CD8-positive, alpha-beta memory T cell (primary cell): ENCODE measurements around the gene SSH2. TPM values are rescaled to one million over a fixed set of nuclear protein-coding genes. Genes with fewer than 3 reads are reported as not detected.
"Not testable (repeated sequence)": the region's sequence is repeated elsewhere in the genome, so short reads cannot be mapped to it uniquely, and the experiment has no call there.

Experiments
- CTCF ChIA-PET: fragments of 350-600 bp; sonication (Branson Sonifier 250); formaldehyde crosslinking; loops from one replicate; lab custom pipeline; 2021; ENCODE audit warnings: antibody characterized with exemption; lab: Charles Lee
- POLR2A ChIA-PET: fragments of 350-600 bp; sonication (Branson Sonifier 250); formaldehyde crosslinking; loops from one replicate; lab custom pipeline; 2021; ENCODE audit warnings: antibody characterized with exemption; lab: Charles Lee
- DNase-seq, 5 donors: peaks; one replicate each; pipeline versions ENCODE4 v3.0.0 to v3.0.0-alpha.2; 2020 to 2022; ENCODE audit warnings: mixed read lengths in 1 of 5
- H3K27ac ChIP-seq: one replicate; pipeline ENCODE4 v1.7.0; 2013; ENCODE audit warnings: low read depth, mild to moderate bottlenecking, low read length, moderate library complexity
- H3K27me3 ChIP-seq: 2 replicates; pipeline ENCODE4 v1.7.0; 2013; ENCODE audit warnings: low read length, mild to moderate bottlenecking; ENCODE audit not compliant: insufficient read depth, poor library complexity, severe bottlenecking
- H3K36me3 ChIP-seq: 2 replicates; pipeline ENCODE4 v1.7.0; 2013; ENCODE audit warnings: mild to moderate bottlenecking, low read length, moderate library complexity; ENCODE audit not compliant: insufficient read depth
- H3K4me1 ChIP-seq: 2 replicates; pipeline ENCODE4 v1.7.0; 2013; ENCODE audit warnings: mild to moderate bottlenecking, low read length, moderate library complexity; ENCODE audit not compliant: insufficient read depth
- H3K4me3 ChIP-seq: 2 replicates; pipeline ENCODE4 v1.7.0; 2013; ENCODE audit warnings: mild to moderate bottlenecking, low read length
- H3K9me3 ChIP-seq: 2 replicates; pipeline ENCODE4 v1.7.0; 2013; ENCODE audit warnings: mild to moderate bottlenecking, low read length
- H3K27ac Mint-ChIP-seq, 8 donors: one replicate each; pipeline ENCODE4 v1.8.0; 2020 to 2021; ENCODE audit warnings: mixed read lengths in 8 of 8, mild to moderate bottlenecking in 6 of 8, inconsistent platforms in 3 of 8, moderate library complexity in 3 of 8
- H3K27me3 Mint-ChIP-seq, 2 donors: one replicate each; pipeline ENCODE4 v1.8.0; 2020 to 2021; ENCODE audit warnings: mixed read lengths in 2 of 2, mild to moderate bottlenecking in 1 of 2, moderate library complexity in 1 of 2
- H3K36me3 Mint-ChIP-seq, 3 donors: one replicate each; pipeline ENCODE4 v1.8.0; 2020 to 2021; ENCODE audit warnings: mixed read lengths in 3 of 3, inconsistent platforms in 1 of 3, mild to moderate bottlenecking in 1 of 3
- H3K4me1 Mint-ChIP-seq, 3 donors: one replicate each; pipeline ENCODE4 v1.8.0; 2020 to 2021; ENCODE audit warnings: mixed read lengths in 3 of 3, inconsistent platforms in 1 of 3, mild to moderate bottlenecking in 1 of 3
- H3K4me3 Mint-ChIP-seq, 7 donors: one replicate each; pipeline ENCODE4 v1.8.0; 2020 to 2021; ENCODE audit warnings: mixed read lengths in 7 of 7, mild to moderate bottlenecking in 6 of 7, moderate library complexity in 4 of 7, inconsistent platforms in 2 of 7
- H3K9me3 Mint-ChIP-seq, 5 donors: one replicate each; pipeline ENCODE4 v1.8.0; 2020 to 2022; ENCODE audit warnings: mixed read lengths in 5 of 5, mild to moderate bottlenecking in 3 of 5, moderate library complexity in 2 of 5, inconsistent platforms in 1 of 5
- polyA plus RNA-seq: library from polyadenylated mRNA; unstranded; fragments of 300-500 nt; fragmentation: Illumina TruSeq; gene quantifications from one replicate; pipeline ENCODE4 v1.2.3, GENCODE V29; 2021
- total RNA-seq, 2 experiments: library from RNA; stranded (reverse); gene quantifications; one replicate each; pipeline ENCODE4 v1.2.3, GENCODE V29; 2021

The SSH2 gene
- total and polyA plus RNA-seq, 3 experiments from 2014 or later: 28.1 to 35.9 (median 32.1) TPM

GRCh38 chr17:29866746-29867404 lies 63.2 kb downstream of the SSH2 start:
- peak overlapping the region in 1 of 7 donors; percentile 29 for H3K4me3 Mint-ChIP-seq
- no peaks in the 10 kb centered on the region for H3K9me3 Mint-ChIP-seq
- Histone ChIP-seq H3K36me3 (no peaks in the 10 kb centered on the region), H3K9me3 (no peaks in the 10 kb centered on the region), H3K27me3 (no peaks in the 10 kb centered on the region), H3K27ac (no peak overlapping the region), H3K4me3 (no peak overlapping the region), H3K4me1 (peaks cover 4% of the 10 kb centered on the region)
- H3K4me1 Mint-ChIP-seq: peaks cover 21 to 44% (median 26%) of the 10 kb centered on the region in 3 donors
- H3K27me3 Mint-ChIP-seq: no peaks in the 10 kb centered on the region
- POLR2A ChIA-PET: interaction anchor here (0.6 kb wide), 1 partner anchor 177 kb away, joined by 7 read pairs; no protein-coding TSS in a partner anchor
- CTCF ChIA-PET: interaction anchor here (1.2 to 2.1 kb wide), 3 partner anchors 7 to 64 kb away, joined by 3 to 14 read pairs (median 4); partner anchors contain the start of gene SSH2
- peak overlapping the region in 2 of 8 donors; percentile 6 to 9 for H3K27ac Mint-ChIP-seq
- no peak for DNase-seq
- H3K36me3 Mint-ChIP-seq: peaks cover 0 to 1% (median 0%) of the 10 kb centered on the region in 3 donors

DNA sequence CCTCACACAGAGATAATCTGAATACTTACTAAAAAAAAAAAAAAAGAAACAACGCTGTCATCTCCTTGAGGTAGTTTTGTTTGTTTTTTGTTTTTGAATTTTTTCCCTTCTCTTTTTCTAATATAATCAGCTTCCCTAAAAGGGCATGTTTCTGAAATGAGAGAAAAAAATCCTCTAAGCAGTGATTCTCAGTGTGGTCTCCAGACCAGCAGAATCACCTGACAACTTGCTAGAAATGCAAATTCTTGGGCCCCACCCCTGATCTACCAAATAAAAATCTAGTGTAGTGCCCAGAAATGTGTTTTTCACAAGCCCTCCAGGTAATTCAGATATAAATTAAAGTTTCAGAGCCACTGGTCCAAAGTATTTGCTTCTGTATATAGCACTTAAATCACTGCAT lies 65.4 kb downstream of the SSH2 start:
- no peak for DNase-seq
- Mint-ChIP-seq H3K4me3 (no peak overlapping the region), H3K27ac (peak overlapping the region in 2 of 8 donors; percentile 7 to 43), H3K27me3 (no peaks in the 10 kb centered on the region), H3K9me3 (peaks cover 0 to 2% (median 0%) of the 10 kb centered on the region in 5 donors), H3K4me1 (peaks cover 19 to 38% (median 26%) of the 10 kb centered on the region in 3 donors), H3K36me3 (peaks cover 0 to 1% (median 0%) of the 10 kb centered on the region in 3 donors)
- no peaks in the 10 kb centered on the region for H3K27me3 ChIP-seq
- POLR2A ChIA-PET: no interaction called here
- CTCF ChIA-PET: interaction anchor here (1.6 kb wide), 1 partner anchor 10 kb away, joined by 3 read pairs; no protein-coding TSS in a partner anchor
- no peaks in the 10 kb centered on the region for H3K36me3 ChIP-seq
- H3K9me3 ChIP-seq: no peaks in the 10 kb centered on the region
- H3K4me3 ChIP-seq: no peak overlapping the region
- H3K27ac ChIP-seq: no peak overlapping the region
- peaks cover 4% of the 10 kb centered on the region for H3K4me1 ChIP-seq

DNA sequence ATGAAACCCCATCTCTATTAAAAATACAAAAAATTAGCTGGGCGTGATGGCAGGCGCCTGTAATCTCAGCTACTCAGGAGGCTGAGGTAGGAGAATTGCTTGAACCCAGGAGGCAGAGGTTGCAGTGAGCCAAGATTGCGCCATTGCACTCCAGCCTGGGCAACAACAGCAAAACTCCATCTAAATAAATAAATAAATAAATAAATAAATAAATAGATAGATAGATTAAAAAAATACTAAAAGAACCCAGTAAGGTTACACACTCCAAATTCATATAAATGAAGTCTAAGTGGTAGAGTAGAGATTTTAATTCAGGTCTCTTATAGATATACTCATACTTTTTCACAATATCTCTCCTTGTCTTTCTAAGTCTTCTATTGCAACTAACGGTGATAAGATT lies 65.9 kb downstream of the SSH2 start:
- H3K4me3 Mint-ChIP-seq, H3K36me3 ChIP-seq, H3K27ac ChIP-seq, POLR2A ChIA-PET, DNase-seq, H3K4me1 ChIP-seq, H3K9me3 Mint-ChIP-seq, H3K9me3 ChIP-seq, H3K27me3 ChIP-seq, H3K27me3 Mint-ChIP-seq, H3K4me3 ChIP-seq, H3K36me3 Mint-ChIP-seq: not testable (repeated sequence)
- Mint-ChIP-seq H3K27ac (peak overlapping the region in 1 of 8 donors; percentile 43), H3K4me1 (peaks cover 19 to 38% (median 26%) of the 10 kb centered on the region in 3 donors)
- CTCF ChIA-PET: interaction anchor here (1.6 kb wide), 1 partner anchor 10 kb away, joined by 3 read pairs; no protein-coding TSS in a partner anchor

DNA sequence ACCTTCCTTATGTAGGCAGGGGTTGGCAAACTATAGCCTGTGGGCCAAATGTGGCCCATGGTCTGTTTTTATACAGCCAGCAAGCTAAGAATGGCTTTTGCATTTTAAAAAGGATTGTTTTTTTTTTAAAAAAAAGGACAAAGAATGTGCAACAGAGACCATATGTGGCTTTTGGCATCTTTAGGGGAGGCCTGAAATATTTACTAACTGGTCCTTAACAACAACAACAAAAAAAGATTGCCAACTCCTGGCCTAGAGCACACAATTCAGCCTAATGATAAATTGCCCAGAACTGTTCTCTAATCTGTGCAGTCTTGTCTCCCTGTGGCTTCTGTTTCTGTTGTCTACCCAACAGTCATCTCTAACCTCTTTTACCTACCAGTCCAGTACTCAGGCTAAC lies 67.1 kb downstream of the SSH2 start:
- CTCF ChIA-PET: interaction anchor here (1.6 kb wide), 1 partner anchor 8 kb away, joined by 3 read pairs; no protein-coding TSS in a partner anchor
- H3K36me3 Mint-ChIP-seq: peaks cover 0 to 3% (median 1%) of the 10 kb centered on the region in 3 donors
- peak overlapping the region in 1 of 8 donors; percentile 31 for H3K27ac Mint-ChIP-seq
- peaks cover 4% of the 10 kb centered on the region for H3K4me1 ChIP-seq
- H3K27ac ChIP-seq: no peak overlapping the region
- no peaks in the 10 kb centered on the region for H3K27me3 ChIP-seq
- DNase-seq: no peak
- POLR2A ChIA-PET: no interaction called here
- peaks cover 17 to 30% (median 26%) of the 10 kb centered on the region in 3 donors for H3K4me1 Mint-ChIP-seq
- H3K4me3 Mint-ChIP-seq: no peak overlapping the region
- no peak overlapping the region for H3K4me3 ChIP-seq
- no peaks in the 10 kb centered on the region for H3K27me3 Mint-ChIP-seq
- H3K36me3 ChIP-seq: no peaks in the 10 kb centered on the region
- no peaks in the 10 kb centered on the region for H3K9me3 ChIP-seq
- peaks cover 0 to 2% (median 0%) of the 10 kb centered on the region in 5 donors for H3K9me3 Mint-ChIP-seq

- H3K4me1 ChIP-seq: no peaks in the 10 kb centered on the region
- no peaks in the 10 kb centered on the region for H3K9me3 ChIP-seq
- no peak for DNase-seq
- H3K4me1 Mint-ChIP-seq: peaks cover 10 to 23% (median 21%) of the 10 kb centered on the region in 3 donors
- POLR2A ChIA-PET: no interaction called here
- CTCF ChIA-PET: no interaction called here
- H3K9me3 Mint-ChIP-seq: peaks cover 0 to 2% (median 0%) of the 10 kb centered on the region in 5 donors
- no peak overlapping the region for H3K27ac Mint-ChIP-seq
- H3K36me3 Mint-ChIP-seq: peaks cover 1 to 8% (median 3%) of the 10 kb centered on the region in 3 donors
- no peak overlapping the region for H3K4me3 Mint-ChIP-seq
- no peaks in the 10 kb centered on the region for H3K27me3 Mint-ChIP-seq
- H3K4me3 ChIP-seq: no peak overlapping the region
- H3K36me3 ChIP-seq: no peaks in the 10 kb centered on the region
- H3K27ac ChIP-seq: no peak overlapping the region
- no peaks in the 10 kb centered on the region for H3K27me3 ChIP-seq
These were observed 67.9 kb downstream of the SSH2 start for GRCh38 chr17:29862127-29862526.

DNA sequence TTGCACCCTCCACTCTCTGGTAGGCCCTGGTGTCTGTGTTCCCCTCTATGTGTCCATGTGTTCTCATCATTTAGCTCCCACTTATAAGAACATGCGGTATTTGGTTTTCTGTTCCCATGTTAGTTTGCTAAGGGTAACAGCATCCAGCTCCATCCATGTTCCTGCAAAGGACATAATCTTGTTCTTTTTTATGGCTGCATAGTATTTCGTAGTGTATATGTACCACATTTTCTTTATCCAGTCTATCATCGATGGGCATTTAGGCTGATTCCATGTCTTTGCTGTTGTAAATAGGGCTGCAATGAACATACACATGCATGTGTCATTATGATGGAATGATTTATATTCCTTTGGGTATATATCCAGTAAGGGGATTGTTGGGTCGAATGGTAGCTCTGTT lies 70.6 kb downstream of the SSH2 start:
- Mint-ChIP-seq H3K4me1 (peaks cover 9 to 22% (median 17%) of the 10 kb centered on the region in 3 donors), H3K36me3 (peaks cover 7 to 11% (median 10%) of the 10 kb centered on the region in 3 donors)
- H3K27me3 ChIP-seq, H3K27me3 Mint-ChIP-seq, POLR2A ChIA-PET, H3K9me3 ChIP-seq, H3K4me1 ChIP-seq, DNase-seq, H3K9me3 Mint-ChIP-seq, H3K36me3 ChIP-seq, H3K4me3 Mint-ChIP-seq, H3K27ac Mint-ChIP-seq, H3K4me3 ChIP-seq, H3K27ac ChIP-seq: not testable (repeated sequence)
- CTCF ChIA-PET: interaction anchor here (1.3 kb wide), 1 partner anchor 8 kb away, joined by 3 read pairs; no protein-coding TSS in a partner anchor

DNA sequence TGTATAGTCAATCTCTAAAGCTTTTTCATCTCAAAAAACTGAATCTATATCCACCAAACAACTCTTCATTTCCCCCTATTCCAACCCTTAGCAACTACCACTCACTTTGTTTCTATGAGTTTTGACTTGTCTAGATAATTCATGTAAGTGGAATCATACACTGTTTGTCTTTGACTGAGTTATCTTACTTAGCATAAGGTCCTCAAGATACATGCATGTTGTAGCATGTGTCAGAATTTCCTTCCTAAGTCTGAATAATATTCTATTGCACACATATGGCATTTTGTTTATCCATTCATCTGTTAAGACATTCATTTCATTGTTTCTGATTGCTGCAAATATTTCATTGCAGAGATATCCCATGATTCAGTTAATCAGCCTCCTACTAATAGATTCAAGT lies 72.2 kb downstream of the SSH2 start:
- Mint-ChIP-seq H3K4me1 (peaks cover 7 to 24% (median 12%) of the 10 kb centered on the region in 3 donors), H3K27ac (peak overlapping the region in 1 of 8 donors; percentile 74), H3K27me3 (no peaks in the 10 kb centered on the region), H3K9me3 (peaks cover 0 to 2% (median 0%) of the 10 kb centered on the region in 5 donors), H3K36me3 (peaks cover 10 to 11% (median 11%) of the 10 kb centered on the region in 3 donors), H3K4me3 (no peak overlapping the region)
- no peaks in the 10 kb centered on the region for H3K36me3 ChIP-seq
- H3K4me1 ChIP-seq: no peaks in the 10 kb centered on the region
- no peak for DNase-seq
- ChIA-PET CTCF (no interaction called here), POLR2A (no interaction called here)
- H3K27me3 ChIP-seq: no peaks in the 10 kb centered on the region
- H3K9me3 ChIP-seq: no peaks in the 10 kb centered on the region
- no peak overlapping the region for H3K4me3 ChIP-seq
- H3K27ac ChIP-seq: no peak overlapping the region

GRCh38 chr17:29857105-29857504 lies 72.9 kb downstream of the SSH2 start:
- not testable (repeated sequence) for H3K27me3 Mint-ChIP-seq

More at GRCh38 chr17:29857105-29857504, 72.9 kb downstream of the SSH2 start:
- H3K4me1 ChIP-seq, H3K27ac ChIP-seq, H3K4me3 Mint-ChIP-seq, H3K4me3 ChIP-seq, H3K27me3 ChIP-seq, H3K36me3 ChIP-seq, CTCF ChIA-PET, H3K27ac Mint-ChIP-seq, H3K9me3 Mint-ChIP-seq, DNase-seq, H3K9me3 ChIP-seq, POLR2A ChIA-PET: not testable (repeated sequence)
- peaks cover 10 to 11% (median 11%) of the 10 kb centered on the region in 3 donors for H3K36me3 Mint-ChIP-seq
- peaks cover 5 to 24% (median 7%) of the 10 kb centered on the region in 3 donors for H3K4me1 Mint-ChIP-seq
